WERI-Rb-1 (cell line): ENCODE results near the gene WFS1.

Experiments used
- DNase-seq: peaks from one replicate; pipeline ENCODE4 v3.0.0-alpha.2; 2020
- H3K27ac ChIP-seq: fragments of 250-450 bp; sonication (Bioruptor Pico); 2 replicates; pipeline ENCODE4 v1.5.1; 2020; ENCODE audit warnings: mild to moderate bottlenecking, moderate library complexity
- H3K27me3 ChIP-seq: fragments of 250-450 bp; sonication (Bioruptor Pico); 2 replicates; pipeline ENCODE4 v1.5.1; 2021; ENCODE audit warnings: mild to moderate bottlenecking, low read depth, moderate library complexity; ENCODE audit not compliant: insufficient read depth, severe bottlenecking
- H3K36me3 ChIP-seq: fragments of 250-450 bp; sonication (Bioruptor Pico); 2 replicates; pipeline ENCODE4 v1.5.1; 2020; ENCODE audit warnings: mild to moderate bottlenecking, moderate library complexity
- H3K4me3 ChIP-seq: 2 replicates; pipeline ENCODE4 v1.5.1; 2011; ENCODE audit warnings: low read depth, mild to moderate bottlenecking, control low read depth, low read length
- H3K9me3 ChIP-seq: fragments of 250-450 bp; sonication (Bioruptor Pico); 2 replicates; pipeline ENCODE4 v1.5.1; 2021; ENCODE audit warnings: mild to moderate bottlenecking, moderate library complexity; ENCODE audit not compliant: severe bottlenecking
- TF ChIP-seq, protein P1 (sequence below): IDR thresholded peaks from 2 replicates; pipeline ENCODE4 v1.5.1; 2011; ENCODE audit warnings: low read depth, mild to moderate bottlenecking, control low read depth, inconsistent platforms, low read length

WFS1 gene

DNA sequence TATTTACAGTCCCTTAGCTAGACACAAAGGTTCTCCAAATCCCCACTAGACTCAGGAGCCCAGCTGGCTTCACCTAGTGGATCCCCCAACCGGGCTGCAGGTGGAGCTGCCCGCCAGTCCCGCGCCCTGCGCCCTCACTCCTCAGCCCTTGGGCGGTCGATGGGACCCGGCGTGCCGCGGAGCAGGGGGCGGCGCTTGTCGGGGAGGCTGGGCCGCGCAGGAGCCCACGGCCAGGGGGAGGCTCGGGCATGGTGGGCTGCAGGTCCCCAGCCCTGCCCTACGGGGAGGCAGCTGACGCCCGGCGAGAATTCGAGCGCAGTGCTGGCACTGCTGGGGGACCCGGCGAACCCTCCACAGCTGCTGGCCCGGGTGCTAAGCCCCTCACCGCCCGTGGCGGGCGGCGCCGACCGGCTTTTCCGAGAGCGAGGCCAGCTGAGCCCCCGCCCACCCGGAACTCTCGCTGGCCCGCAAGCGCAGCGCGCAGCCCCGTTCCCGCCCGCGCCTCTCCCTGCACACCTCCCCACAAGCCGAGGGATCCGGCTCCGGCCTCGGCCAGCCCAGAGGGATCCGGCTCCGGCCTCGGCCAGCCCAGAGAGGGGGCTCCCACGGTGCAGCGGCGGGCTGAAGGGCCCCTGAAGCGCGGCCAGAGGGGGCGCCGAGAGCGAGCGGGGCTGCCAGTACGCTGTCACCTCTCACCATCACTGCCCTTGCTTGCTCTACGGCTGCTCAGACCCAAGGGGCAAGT, 39.4 kb downstream of the WFS1 start:
- Histone ChIP-seq H3K4me3 (peak overlapping the region; percentile 45), H3K36me3 (peaks cover 5% of the 10 kb centered on the region; the same call in 1 of the 2 replicates), H3K27me3 (no peaks in the 10 kb centered on the region), H3K9me3 (peaks cover 17% of the 10 kb centered on the region), H3K27ac (peak overlapping the region; percentile 62)
- TF ChIP-seq, protein P1, sequence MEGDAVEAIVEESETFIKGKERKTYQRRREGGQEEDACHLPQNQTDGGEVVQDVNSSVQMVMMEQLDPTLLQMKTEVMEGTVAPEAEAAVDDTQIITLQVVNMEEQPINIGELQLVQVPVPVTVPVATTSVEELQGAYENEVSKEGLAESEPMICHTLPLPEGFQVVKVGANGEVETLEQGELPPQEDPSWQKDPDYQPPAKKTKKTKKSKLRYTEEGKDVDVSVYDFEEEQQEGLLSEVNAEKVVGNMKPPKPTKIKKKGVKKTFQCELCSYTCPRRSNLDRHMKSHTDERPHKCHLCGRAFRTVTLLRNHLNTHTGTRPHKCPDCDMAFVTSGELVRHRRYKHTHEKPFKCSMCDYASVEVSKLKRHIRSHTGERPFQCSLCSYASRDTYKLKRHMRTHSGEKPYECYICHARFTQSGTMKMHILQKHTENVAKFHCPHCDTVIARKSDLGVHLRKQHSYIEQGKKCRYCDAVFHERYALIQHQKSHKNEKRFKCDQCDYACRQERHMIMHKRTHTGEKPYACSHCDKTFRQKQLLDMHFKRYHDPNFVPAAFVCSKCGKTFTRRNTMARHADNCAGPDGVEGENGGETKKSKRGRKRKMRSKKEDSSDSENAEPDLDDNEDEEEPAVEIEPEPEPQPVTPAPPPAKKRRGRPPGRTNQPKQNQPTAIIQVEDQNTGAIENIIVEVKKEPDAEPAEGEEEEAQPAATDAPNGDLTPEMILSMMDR, result peak; percentile 23; the same call in 1 of the 2 replicates
- peak; percentile 70 for DNase-seq

DNA sequence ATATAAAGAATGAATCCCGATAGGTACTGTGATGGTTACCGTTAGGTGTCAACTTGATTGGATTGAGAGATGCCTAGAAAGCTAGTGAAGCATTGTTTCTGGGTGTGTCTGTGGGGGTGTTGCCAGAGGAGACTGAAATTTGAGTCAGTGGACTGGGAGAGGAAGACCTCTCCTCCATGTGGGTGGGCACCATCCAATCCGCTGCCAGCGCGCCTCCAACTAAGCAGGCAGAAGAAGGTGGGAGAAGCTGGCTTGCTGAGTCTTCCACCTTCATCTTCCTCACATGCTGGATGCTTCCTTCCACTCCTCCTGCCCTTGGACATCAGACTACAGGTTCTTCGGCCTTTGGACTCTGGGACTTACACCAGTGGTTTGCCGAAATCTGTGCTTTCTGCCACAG, 40.1 kb downstream of the WFS1 start:
- peaks cover 17% of the 10 kb centered on the region for H3K9me3 ChIP-seq
- TF ChIP-seq, protein P1, result no peak
- DNase-seq, result no peak
- H3K27me3 ChIP-seq, result no peaks in the 10 kb centered on the region
- H3K27ac ChIP-seq, result peak overlapping the region; percentile 62; the same call in 1 of the 2 replicates
- no peaks in the 10 kb centered on the region; the same call in 1 of the 2 replicates for H3K36me3 ChIP-seq
- peak overlapping the region; percentile 45 for H3K4me3 ChIP-seq

DNA sequence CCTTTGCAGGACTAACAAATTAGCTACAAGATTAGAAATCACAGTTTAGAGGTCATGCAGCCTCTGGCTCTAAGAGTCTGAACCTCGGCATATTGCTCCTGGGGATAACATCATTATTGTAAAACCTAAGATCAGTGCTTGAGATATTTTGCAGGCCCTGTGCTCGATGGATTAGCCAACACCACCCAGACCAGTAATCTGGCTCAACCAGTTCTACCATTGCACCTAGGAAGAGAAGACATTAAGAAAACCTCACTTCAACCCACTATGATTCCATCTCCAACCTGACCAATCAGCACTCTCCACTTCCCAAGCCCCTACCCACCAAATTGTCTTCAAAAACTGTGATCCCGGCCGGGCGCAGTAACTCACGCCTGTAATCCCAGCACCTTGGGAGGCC, 43.6 kb downstream of the WFS1 start:
- no peak for DNase-seq
- TF ChIP-seq, protein P1, result no peak
- peaks cover 17% of the 10 kb centered on the region for H3K9me3 ChIP-seq
- H3K27me3 ChIP-seq, result no peaks in the 10 kb centered on the region
- H3K36me3 ChIP-seq, result no peaks in the 10 kb centered on the region
- no peak overlapping the region for H3K27ac ChIP-seq
- no peak overlapping the region for H3K4me3 ChIP-seq

DNA sequence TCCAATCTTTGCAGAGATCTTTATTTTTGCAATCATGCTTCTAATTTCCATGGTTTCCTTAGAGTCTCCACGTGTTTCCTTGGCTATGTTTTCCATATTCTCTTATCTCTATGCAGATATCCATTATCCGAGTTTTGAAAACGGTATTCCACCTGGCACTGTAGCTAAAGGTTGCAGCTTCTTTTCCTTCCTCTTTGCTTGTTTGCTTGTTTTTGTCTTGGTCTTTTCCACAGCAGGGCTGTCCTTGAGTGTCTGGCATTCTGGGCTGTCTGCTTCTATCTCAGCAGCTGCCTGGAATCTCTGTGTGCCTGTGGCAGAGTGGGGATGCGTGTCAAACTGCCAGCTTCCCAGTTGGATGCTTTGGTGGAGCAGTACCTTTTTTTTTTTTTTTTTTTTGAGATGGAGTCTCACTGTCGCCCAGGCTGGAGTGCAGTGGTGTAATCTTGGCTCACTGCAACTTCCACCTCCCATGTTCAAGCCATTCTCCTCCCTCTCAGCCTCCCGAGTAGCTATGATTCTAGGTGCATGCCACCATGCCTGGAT, 46.9 kb downstream of the WFS1 start:
- TF ChIP-seq, protein P1, result no peak
- H3K27me3 ChIP-seq, result no peaks in the 10 kb centered on the region
- no peak overlapping the region for H3K4me3 ChIP-seq
- H3K36me3 ChIP-seq, result peaks cover 3% of the 10 kb centered on the region; the same call in 1 of the 2 replicates
- peaks cover 7% of the 10 kb centered on the region for H3K9me3 ChIP-seq
- H3K27ac ChIP-seq, result no peak overlapping the region
- DNase-seq, result no peak

DNA sequence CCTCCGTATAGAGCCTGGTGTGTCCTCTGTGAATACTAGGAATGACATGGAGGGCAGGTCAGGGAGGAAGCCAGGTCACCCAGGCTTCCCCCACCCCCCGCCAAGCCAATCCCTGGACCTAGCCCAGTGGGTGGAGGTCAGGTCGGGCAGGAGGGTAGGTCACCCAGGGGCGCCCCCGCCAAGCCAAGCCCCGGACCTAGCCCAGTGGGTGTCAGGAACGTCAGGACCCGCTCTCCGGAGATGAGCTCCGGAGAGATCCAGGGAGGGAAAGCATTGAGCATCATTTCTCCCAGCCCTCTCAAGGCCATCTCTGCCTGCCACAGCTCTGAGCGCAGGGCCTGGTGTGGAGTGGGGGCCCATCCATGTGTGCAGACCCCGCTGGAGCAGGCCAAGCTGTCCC, 48.6 kb downstream of the WFS1 start:
- Histone ChIP-seq H3K9me3 (peaks cover 7% of the 10 kb centered on the region), H3K27ac (no peak overlapping the region), H3K27me3 (no peaks in the 10 kb centered on the region), H3K36me3 (peaks cover 3% of the 10 kb centered on the region; the same call in 1 of the 2 replicates), H3K4me3 (no peak overlapping the region)
- TF ChIP-seq, protein P1, result no peak
- DNase-seq, result no peak
